Mucosa of gallbladder (tissue), 1 donor: ENCODE results near the gene TM9SF1. TPM values are rescaled to one million over a fixed set of nuclear protein-coding genes. Genes with fewer than 3 reads are reported as not detected.

ENCODE experiments used
- DNase-seq: peaks from one replicate; pipeline ENCODE4 v3.0.0-alpha.2; 2020; ENCODE audit warnings: low spot score
- total RNA-seq: library from RNA; stranded (reverse); gene quantifications from one replicate; pipeline ENCODE4 v1.2.1, GENCODE V29; 2021
- donor health status: DM: no; HTN: no; CAD: no.

The TM9SF1 gene
- total RNA-seq, 1 donor from 2014 or later = 94.1 TPM

DNA sequence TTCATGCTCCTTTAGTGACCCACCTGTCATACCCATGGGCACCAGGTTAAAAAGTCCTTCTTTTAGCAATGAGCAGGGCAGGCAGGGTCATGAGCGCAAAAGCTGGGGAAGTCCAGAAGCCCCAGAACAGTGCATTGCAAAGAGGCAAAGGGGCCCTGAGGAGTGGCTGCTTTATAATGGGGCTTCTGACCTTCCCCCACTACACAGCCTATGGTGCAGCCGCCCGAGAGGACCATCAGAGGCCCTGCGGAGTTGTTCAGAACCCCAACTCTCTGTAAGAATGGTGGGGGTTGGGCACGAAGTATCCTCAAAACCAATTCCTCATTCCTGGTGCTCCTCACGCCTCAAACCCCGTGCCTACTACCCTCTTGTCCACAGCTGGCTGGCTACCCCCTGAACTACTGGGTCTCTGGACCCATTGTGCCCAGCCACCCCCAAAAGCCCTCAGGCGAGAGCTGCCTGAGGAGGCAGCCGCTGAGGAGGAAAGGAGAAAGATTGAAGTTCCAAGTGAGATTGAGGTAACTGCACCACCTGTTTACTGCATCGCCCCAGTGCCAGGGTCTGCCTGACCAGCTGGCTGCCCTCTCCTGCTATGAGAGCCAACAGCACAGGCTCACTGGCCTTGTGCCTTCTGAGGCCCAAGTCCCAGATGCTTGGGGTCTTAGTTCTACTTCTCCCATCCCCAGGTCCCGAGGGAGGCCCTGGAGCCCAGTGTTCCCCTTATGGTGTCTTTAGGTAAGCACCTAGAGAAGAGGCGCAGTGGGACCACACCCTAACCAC, 16.7 kb downstream of the TM9SF1 start:
- no peak for DNase-seq

- DNase-seq = no peak
Measured at GRCh38 chr14:24177891-24178290, 17.4 kb downstream of the TM9SF1 start.

DNA sequence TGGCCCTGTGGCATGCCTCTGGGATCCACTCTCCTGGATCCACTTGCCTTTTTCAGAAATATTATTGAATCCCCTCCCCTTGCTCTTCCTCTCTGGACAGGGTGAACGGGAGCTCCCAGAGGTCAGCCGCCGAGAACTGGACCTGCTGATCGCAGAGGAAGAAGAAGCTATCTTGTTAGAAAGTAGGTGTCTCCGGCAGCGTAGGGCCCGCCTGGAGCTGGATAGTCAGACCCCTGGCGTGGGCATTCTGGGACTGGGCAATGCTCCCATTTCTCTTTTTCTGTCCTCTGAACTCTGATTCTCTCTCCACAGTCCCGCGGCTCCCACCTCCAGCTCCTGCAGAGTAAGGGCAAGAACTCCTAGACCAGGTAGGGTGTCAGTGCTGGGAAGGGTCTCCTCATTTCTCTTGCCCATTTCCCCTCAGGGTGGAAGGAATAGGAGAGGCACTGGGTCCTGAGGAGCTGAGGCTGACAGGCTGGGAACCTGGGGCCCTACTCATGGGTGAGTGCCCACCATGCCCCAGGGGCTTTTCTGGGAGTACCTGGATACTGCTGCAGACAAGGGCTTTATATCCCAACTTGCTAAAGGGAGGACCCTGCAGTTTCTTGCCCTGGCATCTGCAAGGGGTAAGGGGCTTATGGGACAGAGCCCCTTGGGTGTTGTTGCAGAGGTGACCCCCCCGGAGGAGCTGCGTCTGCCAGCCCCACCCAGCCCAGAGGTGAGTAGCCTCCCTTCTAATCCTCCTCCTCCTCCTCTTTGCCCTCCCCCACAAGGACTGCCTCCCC, 18.0 kb downstream of the TM9SF1 start:
- DNase-seq = no peak

- DNase-seq = no peak
Measured at GRCh38 chr14:24176599-24176998, 18.6 kb downstream of the TM9SF1 start.

DNA sequence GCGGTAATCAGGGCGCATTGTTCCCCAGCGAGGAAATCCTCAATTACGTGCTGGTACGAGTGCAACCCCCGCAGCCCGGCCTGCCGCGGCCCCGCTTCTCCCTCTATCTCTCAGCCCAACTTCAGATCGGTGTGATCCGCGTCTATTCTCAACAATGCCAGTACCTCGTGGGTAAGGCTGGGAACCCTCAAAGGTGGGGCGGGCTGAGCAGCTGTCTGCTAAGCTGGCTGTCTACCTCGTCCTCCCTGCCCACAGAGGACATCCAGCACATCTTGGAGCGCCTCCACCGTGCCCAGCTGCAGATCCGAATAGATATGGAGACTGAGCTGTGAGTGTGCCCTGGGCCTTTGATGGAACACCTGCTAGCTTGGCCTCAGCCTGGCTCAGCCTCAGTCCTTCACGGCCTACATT, 22.4 kb downstream of the TM9SF1 start:
- no peak for DNase-seq

DNA sequence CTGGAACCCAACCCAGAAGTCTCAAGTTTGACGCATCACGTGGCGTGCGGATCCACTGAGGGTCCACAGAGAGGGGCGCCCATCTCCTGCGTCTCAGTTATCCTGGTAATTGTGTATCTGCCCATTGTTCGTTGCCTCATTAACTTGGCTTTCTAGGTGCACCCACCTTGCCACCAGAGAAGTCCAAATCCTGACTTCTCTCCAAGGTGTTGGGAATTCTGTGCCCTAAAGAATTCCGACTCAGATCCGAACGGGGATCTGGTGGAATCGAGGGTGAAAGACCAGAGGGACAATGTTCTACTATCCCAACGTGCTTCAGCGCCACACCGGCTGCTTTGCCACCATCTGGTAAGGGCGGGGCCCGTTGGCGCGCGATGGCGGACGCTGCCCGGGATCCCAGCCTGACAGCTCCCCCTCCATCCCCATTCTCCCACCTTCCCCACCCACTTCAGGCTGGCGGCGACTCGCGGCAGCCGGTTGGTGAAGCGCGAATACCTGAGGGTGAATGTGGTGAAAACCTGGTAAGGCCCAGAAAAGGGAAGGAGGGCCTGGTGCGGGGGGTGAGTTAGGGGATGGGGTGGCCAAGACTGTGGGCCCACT, 22.9 kb downstream of the TM9SF1 start:
- DNase-seq = no peak

DNA sequence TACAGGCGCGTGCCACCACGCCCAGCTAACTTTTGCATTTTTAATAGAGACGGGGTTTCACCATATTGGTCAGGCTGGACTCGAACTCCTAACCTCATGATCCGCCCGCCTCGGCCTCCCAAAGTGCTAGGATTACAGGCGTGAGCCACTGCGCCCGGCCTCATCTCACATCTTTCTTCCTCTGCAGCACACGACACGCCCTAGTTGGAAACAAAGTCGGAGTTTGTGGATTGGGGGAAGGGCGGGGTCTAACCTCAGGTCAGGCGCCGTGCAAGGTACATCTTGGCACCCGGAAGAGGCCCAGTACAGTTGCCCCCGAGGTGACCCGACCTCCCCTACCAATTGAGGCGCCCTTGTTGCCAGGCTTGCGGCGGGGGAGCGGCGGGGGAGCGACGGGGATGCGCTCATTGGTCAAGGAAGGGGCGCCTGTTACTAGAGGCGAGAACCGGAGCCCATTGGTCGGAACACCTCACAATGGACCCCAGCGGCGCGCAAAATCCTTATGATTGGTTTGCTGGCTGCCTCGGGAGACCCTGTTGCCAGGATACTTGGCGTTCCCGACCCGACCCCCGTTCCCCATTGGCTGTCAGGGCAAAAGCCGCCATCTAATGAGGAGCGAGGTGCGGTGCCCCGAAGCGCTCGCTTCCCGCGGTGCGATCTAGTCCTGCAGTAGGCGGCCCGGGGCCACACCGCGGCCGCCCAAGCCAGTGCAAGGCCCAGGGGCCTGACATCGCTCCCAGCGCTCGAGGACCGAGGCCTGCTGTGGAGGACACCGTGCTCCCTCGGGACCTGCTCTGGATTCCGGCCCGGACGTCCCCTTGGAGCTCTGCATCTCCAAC, 23.6 kb downstream of the TM9SF1 start, which contains the start of gene REC8:
REC8 (plus strand) TSS at position 659 of the 839 bp plus-strand sequence. CDS start 473 bp downstream, outside the sequence.
- DNase-seq = peak; percentile 96

DNA sequence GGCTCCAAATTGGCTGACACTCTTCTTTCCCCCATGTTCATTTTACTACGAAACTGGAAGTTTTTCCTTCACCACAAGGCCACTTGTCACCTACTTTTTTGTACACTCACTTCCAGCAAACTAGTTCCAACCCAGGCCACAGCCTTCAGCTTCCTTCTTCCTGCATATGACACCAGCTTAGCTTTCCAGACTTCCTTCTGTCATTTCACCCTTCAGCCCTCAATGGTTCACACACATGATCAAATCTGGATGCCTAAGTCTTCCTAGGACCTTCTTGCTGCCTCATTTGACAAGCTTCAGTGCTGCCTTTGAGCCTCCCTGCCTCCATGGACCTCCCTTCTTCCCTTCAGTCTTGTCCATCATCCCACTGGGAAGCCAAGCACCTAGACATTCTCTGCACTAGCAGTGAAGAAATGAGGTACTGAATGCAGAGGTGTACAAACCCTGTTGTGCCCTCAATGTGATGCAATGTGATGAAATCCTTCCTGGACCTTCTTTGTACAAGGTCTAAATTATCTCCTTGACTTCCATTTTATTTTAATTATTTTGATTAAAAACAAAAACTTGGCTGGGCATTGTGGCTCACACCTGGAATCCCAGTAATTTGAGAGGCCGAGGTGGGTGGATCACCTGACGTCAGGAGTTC, 27.6 kb downstream of the TM9SF1 start:
- DNase-seq = no peak

GRCh38 chr14:24165785-24166184, 29.5 kb downstream of the TM9SF1 start:
- DNase-seq = no peak

DNA sequence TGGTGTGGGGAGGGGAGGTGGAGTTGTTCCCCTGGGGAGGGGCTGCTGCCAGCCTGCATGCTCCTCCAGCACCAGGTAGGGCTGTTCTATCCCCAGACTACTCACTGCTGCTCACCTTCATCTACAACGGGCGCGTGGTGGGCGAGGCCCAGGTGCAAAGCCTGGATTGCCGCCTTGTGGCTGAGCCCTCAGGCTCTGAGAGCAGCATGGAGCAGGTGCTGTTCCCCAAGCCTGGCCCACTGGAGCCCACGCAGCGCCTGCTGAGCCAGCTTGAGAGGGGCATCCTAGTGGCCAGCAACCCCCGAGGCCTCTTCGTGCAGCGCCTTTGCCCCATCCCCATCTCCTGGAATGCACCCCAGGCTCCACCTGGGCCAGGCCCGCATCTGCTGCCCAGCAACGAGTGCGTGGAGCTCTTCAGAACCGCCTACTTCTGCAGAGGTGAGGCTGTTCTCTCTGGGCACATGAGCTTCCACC, 30.7 kb downstream of the TM9SF1 start:
- DNase-seq = no peak

GRCh38 chr14:24162093-24162492, 33.1 kb downstream of the TM9SF1 start:
- DNase-seq = no peak

- peak; percentile 98 for DNase-seq
Measured at GRCh38 chr14:24160850-24161804, 34.1 kb downstream of the TM9SF1 start, which contains the start of gene IRF9. Gene IRF9 (plus strand): TSS chr14:24161265. CDS start chr14:24162145, 880 bp downstream.

DNA sequence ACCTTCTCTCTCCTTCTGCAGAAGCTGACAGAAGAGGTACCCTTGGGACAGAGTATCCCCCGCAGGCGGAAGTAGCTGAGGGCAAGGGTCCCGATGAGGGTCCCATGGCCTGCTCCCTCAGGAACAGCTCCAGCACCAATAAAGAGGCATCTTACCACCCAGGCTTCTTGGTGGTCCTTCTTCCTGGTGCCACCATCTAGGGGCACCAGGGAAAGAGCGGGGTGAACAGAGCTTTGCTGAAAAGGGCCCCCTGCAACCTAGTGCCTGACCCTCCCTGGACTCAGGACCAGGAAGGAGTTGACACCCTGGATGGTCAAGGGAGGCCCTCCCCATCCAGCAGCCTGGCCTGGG, 34.8 kb downstream of the TM9SF1 start:
- no peak for DNase-seq

DNA sequence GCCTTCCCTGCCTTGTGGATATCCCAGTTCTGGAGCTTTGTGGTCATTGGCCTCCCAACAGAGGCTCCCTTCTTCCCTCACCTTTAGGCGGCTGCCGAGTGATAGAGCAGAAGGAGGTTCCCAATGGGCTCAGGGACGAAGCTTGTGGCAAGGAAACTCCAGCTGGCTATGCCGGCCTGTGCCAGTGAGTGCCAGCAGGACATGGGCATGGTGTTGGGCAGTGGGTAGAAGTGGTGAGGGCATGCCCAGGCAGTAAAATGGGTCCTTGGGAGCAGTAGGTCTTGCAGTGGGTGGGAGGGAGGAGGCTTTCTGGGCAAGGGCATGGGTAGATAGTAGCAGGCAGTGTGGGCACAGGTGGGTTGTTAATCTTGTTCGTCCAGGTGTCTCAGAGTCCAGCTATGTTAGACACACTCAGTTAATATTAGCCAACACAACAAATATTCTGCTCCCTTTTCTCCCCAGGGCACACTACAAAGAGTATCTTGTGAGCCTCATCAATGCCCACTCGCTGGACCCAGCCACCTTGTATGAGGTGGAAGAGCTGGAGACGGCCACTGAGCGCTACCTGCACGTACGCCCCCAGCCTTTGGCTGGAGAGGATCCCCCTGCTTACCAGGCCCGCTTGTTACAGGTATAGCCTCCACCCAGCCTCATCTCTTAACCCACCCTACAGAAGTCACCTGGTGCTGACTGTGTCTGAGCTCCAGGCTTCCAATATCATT, 35.3 kb downstream of the TM9SF1 start:
- no peak for DNase-seq

- DNase-seq = no peak
Measured at GRCh38 chr14:24157331-24157730, 37.9 kb downstream of the TM9SF1 start.

DNA sequence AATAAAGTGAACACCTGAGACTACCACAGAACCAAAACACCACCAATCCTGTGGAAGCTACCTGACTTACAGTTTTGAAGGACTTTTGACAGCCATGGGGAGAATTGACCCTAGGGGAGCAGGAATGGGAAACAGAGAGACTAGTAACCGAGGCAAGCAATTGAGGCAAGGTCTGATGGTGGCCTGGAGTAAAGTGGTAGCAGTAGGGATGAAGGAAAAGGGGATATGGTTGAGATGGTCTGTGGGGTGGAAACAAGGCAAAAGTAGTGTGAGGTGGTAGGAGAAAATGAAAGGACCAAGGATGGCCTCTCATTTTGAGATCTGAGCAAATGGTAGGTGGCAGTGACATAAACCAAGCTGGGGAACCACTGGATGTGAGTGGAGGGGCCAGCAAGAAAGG, 38.4 kb downstream of the TM9SF1 start:
- DNase-seq = no peak

- no peak for DNase-seq
Measured at GRCh38 chr14:24155100-24155499, 40.1 kb downstream of the TM9SF1 start.

DNA sequence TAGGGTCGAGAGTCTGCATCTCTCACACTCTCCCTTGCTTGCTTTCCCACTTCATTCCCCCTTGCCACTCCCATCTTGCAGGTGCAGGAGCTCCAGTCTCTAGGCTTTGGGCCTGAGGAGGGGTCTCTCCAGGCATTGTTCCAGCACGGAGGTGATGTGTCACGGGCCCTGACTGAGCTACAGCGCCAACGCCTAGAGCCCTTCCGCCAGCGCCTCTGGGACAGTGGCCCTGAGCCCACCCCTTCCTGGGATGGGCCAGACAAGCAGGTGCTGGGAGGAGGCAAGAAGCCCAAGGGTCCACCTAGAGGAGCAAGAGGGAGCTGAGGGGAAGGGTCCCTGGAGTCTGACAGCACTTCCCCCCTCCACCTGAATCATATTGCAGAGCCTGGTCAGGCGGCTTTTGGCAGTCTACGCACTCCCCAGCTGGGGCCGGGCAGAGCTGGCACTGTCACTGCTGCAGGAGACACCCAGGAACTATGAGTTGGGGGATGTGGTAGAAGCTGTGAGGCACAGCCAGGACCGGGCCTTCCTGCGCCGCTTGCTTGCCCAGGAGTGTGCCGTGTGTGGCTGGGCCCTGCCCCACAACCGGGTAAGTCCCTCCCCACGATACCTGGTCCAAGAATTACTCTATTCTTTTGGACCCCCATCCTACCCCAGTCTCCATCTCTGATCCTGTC, 43.7 kb downstream of the TM9SF1 start:
- no peak for DNase-seq

- no peak for DNase-seq
Measured at GRCh38 chr14:24150993-24151392, 44.2 kb downstream of the TM9SF1 start.
